Chondrocyte (in vitro differentiated cells): ENCODE results near the gene ITPR2. TPM values are rescaled to one million over a fixed set of nuclear protein-coding genes. Genes with fewer than 3 reads are reported as not detected.

Experiments used
- DNase-seq: peaks from one replicate; pipeline ENCODE4 v3.0.0; 2021; ENCODE audit warnings: mixed read lengths, low spot score
- H3K27ac Mint-ChIP-seq: one replicate; pipeline ENCODE4 v1.8.0; 2021; ENCODE audit warnings: mild to moderate bottlenecking, moderate library complexity, mixed read lengths; ENCODE audit not compliant: unreplicated experiment
- H3K27me3 Mint-ChIP-seq: 2 replicates; pipeline ENCODE4 v1.8.0; 2021; ENCODE audit warnings: low read depth, mixed read lengths
- H3K36me3 Mint-ChIP-seq: 2 replicates; pipeline ENCODE4 v1.8.0; 2021; ENCODE audit warnings: low read depth, mixed read lengths
- H3K4me1 Mint-ChIP-seq: 2 replicates; pipeline ENCODE4 v1.8.0; 2021; ENCODE audit warnings: low read depth, mild to moderate bottlenecking, mixed read lengths
- H3K4me3 Mint-ChIP-seq: one replicate; pipeline ENCODE4 v1.8.0; 2021; ENCODE audit warnings: mild to moderate bottlenecking, moderate library complexity, mixed read lengths; ENCODE audit not compliant: unreplicated experiment
- H3K9me3 Mint-ChIP-seq: 2 replicates; pipeline ENCODE4 v1.8.0; 2021; ENCODE audit warnings: low read depth, mixed read lengths
- CTCF ChIP-seq: fragments of 200-600 bp; sonication (generic); IDR thresholded peaks from 2 replicates; pipeline ENCODE4 v1.5.0; 2021; ENCODE audit warnings: antibody characterized with exemption, mild to moderate bottlenecking, moderate library complexity
- total RNA-seq: library from RNA; stranded (reverse); gene quantifications from 3 replicates; pipeline ENCODE4 v1.2.1, GENCODE V29; 2021

Gene ITPR2
- total RNA-seq, 1 donor from 2014 or later, result 18.7 TPM

DNA sequence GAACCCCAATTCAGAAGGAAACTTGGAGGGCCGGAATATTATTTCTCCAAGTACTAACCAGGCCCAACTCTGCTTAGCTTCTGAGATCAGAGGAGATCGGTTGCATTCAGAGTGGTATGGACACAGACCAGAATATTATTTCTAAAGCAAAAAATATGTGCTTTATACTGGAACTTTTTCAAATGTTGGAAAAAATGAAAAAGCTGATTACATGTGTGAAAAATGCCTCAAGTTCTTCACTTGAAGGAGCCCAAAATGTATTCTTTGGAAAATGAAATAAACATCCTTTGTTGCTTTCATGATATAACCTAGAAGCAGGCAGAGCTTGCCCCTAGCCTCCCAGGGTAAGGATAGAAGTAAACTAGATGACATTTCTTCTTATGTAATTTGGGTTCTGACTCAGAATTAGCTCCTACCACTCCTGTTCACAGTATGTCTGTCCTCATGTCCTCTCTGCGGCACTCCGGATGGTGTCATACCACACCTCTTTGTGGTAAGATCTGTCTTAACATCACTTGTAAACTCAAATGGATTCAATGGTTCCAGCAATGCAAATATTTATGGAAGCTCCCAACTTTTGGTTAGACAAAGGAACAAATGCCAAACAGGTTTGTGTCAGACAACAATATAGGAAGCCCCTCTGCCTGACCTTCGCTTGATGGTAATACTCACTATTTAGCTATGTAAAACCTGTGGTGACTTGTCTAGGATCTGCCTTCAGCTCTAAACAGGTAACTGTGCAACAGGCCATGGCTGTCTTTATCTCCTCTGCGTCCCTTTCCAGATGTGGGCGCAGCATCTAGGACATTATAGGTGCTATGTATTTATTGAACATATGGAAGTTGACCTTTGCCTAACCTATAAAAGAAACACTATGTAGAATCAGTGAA, 459.1 kb downstream of the ITPR2 start:
- DNase-seq, result no peak
- peaks cover 5% of the 10 kb centered on the region for H3K4me1 Mint-ChIP-seq
- no peaks in the 10 kb centered on the region for H3K36me3 Mint-ChIP-seq
- H3K27ac Mint-ChIP-seq, result no peak overlapping the region
- no peak for TF ChIP-seq CTCF
- H3K27me3 Mint-ChIP-seq, result no peaks in the 10 kb centered on the region
- no peaks in the 10 kb centered on the region for H3K9me3 Mint-ChIP-seq
- no peak overlapping the region for H3K4me3 Mint-ChIP-seq

DNA sequence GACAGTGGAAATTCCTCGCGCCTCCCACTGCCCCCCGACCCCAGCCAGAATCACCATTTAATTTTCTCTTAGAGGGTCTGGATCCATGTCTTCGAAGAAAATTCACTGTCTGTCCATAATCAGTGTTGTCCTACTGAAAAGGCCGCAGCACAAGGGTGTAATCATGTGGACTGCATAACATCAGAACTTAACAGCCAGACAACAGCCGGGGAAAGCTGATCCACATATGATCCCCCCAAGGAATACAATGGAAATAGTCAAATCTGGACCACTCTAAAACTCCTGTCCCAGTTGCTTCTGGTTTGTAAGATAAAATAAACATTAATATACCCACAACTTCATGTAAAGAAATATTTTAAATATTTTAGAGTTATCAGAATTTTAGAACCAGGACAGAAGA, 460.1 kb downstream of the ITPR2 start:
- Mint-ChIP-seq H3K9me3 (no peaks in the 10 kb centered on the region), H3K27ac (no peak overlapping the region), H3K4me3 (no peak overlapping the region), H3K36me3 (no peaks in the 10 kb centered on the region), H3K4me1 (peaks cover 5% of the 10 kb centered on the region), H3K27me3 (no peaks in the 10 kb centered on the region)
- TF ChIP-seq CTCF, result no peak
- DNase-seq, result no peak

GRCh38 chr12:26370098-26370497, 462.9 kb downstream of the ITPR2 start:
- H3K4me1 Mint-ChIP-seq, result peaks cover 2% of the 10 kb centered on the region
- H3K27ac Mint-ChIP-seq, result no peak overlapping the region
- DNase-seq, result no peak
- no peaks in the 10 kb centered on the region for H3K27me3 Mint-ChIP-seq
- H3K4me3 Mint-ChIP-seq, result no peak overlapping the region
- no peaks in the 10 kb centered on the region for H3K9me3 Mint-ChIP-seq
- no peaks in the 10 kb centered on the region for H3K36me3 Mint-ChIP-seq
- no peak for TF ChIP-seq CTCF

GRCh38 chr12:26369588-26369987, 463.4 kb downstream of the ITPR2 start:
- Mint-ChIP-seq H3K27me3 (no peaks in the 10 kb centered on the region), H3K27ac (no peak overlapping the region), H3K9me3 (no peaks in the 10 kb centered on the region), H3K36me3 (no peaks in the 10 kb centered on the region), H3K4me3 (no peak overlapping the region), H3K4me1 (no peaks in the 10 kb centered on the region)
- DNase-seq, result no peak
- TF ChIP-seq CTCF, result no peak

DNA sequence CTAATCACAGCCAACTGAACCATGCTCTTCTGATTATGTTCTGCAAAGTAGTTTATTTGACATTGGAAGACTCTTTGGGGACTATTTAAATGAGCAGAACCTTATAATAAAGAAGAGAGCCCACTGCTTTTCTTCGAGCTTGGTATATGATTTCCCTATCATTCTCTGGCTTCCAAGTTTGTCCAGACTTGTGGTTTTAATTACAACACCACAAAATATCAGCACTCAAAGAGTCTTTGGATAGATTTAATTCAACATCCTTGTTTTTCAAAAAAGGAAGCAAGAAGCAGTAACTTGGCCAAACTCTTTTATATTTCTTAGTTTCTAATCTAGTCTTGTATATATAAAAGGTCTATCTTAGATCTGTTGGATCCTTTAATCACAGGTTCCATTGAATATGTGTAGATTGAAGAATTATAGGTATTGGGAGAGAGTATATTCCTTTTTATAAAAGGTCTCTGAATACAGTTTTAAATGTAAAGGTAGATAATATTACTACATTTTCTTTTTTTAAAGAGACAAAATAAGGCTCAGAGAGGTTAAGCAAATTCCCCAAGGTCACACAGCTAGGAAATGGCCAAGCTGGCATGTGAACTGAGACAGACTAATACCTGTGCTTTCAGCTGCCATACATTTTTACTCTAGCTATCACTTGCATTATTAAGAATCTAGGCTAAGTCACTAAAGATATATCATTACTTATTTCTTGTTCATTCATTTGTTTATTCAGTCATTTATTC, 464.8 kb downstream of the ITPR2 start:
- Mint-ChIP-seq H3K4me1 (no peaks in the 10 kb centered on the region), H3K9me3 (no peaks in the 10 kb centered on the region), H3K36me3 (no peaks in the 10 kb centered on the region), H3K4me3 (no peak overlapping the region), H3K27ac (no peak overlapping the region), H3K27me3 (no peaks in the 10 kb centered on the region)
- DNase-seq, result no peak
- no peak for TF ChIP-seq CTCF
